SK-N-SH (cell line): Measurements from ENCODE around the gene SH2D3A. TPM values are rescaled to one million over a fixed set of nuclear protein-coding genes. Genes with fewer than 3 reads are reported as not detected.
A peak's percentile ranks its signal among the peaks of the same experiment; 100 is the strongest.

ENCODE experiments used
- CTCF ChIA-PET: fragments of 300-600, 350-600 bp; formaldehyde crosslinking; extraction: SDS; loops from one replicate; lab custom pipeline; 2021; lab: Yijun Ruan, JAX
- POLR2A ChIA-PET: fragments of 350-600 bp; sonication (Branson Sonifier 250); formaldehyde crosslinking; extraction: SDS; loops from one replicate; lab custom pipeline; 2020; ENCODE audit warnings: antibody characterized with exemption, inconsistent platforms; lab: Yijun Ruan, JAX
- DNase-seq: peaks from one replicate; pipeline ENCODE4 v3.0.0; 2012
- H2AFZ ChIP-seq: fragments of 200-600 bp; sonication (generic); 2 replicates; pipeline ENCODE4 v1.8.1; 2016; ENCODE audit warnings: antibody characterized with exemption, mild to moderate bottlenecking, low read depth
- H3F3A ChIP-seq: fragments of 200-600 bp; sonication (generic); replicated peaks from 2 replicates; pipeline ENCODE3; 2016; ENCODE audit warnings: antibody characterized with exemption, mild to moderate bottlenecking; ENCODE audit not compliant: insufficient read depth
- H3K27ac ChIP-seq, 2 experiments: fragments of 200-500 bp in 1 of 2; fragments of 200-600 bp in 1 of 2; sonication (Bioruptor generic) in 1 of 2; sonication (generic), shearing (Covaris generic) in 1 of 2; 2 replicates each; pipeline versions ENCODE4 v1.5.1 to v1.6.1; 2014 to 2016; ENCODE audit warnings: low read depth in 2 of 2, inconsistent platforms in 1 of 2, low read length in 1 of 2, mild to moderate bottlenecking in 1 of 2, mixed read lengths in 1 of 2
- H3K27me3 ChIP-seq: fragments of 200-600 bp; sonication (generic), shearing (Covaris generic); 2 replicates; pipeline ENCODE4 v1.6.1; 2016; ENCODE audit warnings: mixed run types; ENCODE audit not compliant: insufficient read depth
- H3K36me3 ChIP-seq, 2 experiments: fragments of 200-500 bp in 1 of 2; fragments of 200-600 bp in 1 of 2; sonication (Bioruptor generic) in 1 of 2; sonication (generic) in 1 of 2; replicated peaks in 1 of 2; 2 replicates each; pipeline versions ENCODE3 to v1.5.1; 2014 to 2016; ENCODE audit warnings: low read length in 1 of 2, mild to moderate bottlenecking in 1 of 2; ENCODE audit not compliant: insufficient read depth in 2 of 2, control insufficient read depth in 1 of 2
- H3K4me1 ChIP-seq, 2 experiments: fragments of 200-500 bp in 1 of 2; fragments of 200-600 bp in 1 of 2; sonication (Bioruptor generic) in 1 of 2; sonication (generic), shearing (Covaris generic) in 1 of 2; 2 replicates each; pipeline versions ENCODE4 v1.5.1 to v1.6.1; 2014 to 2016; ENCODE audit warnings: low read depth in 1 of 2, low read length in 1 of 2, mixed run types in 1 of 2; ENCODE audit not compliant: insufficient read depth in 2 of 2, control insufficient read depth in 1 of 2
- H3K4me2 ChIP-seq: fragments of 200-600 bp; sonication (generic), shearing (Covaris generic); 2 replicates; pipeline ENCODE4 v1.6.1; 2017; ENCODE audit warnings: mixed run types
- H3K4me3 ChIP-seq, 2 experiments: fragments of 200-500 bp in 1 of 2; fragments of 200-600 bp in 1 of 2; sonication (Bioruptor generic) in 1 of 2; sonication (generic), shearing (Covaris generic) in 1 of 2; 2 replicates each; pipeline versions ENCODE4 v1.5.1 to v1.8.1; 2014 to 2016; ENCODE audit warnings: low read depth in 2 of 2, inconsistent platforms in 1 of 2, low read length in 1 of 2, mild to moderate bottlenecking in 1 of 2, mixed read lengths in 1 of 2, moderate library complexity in 1 of 2
- H3K79me2 ChIP-seq: fragments of 200-600 bp; sonication (generic); 2 replicates; pipeline ENCODE4 v1.8.1; 2017; ENCODE audit warnings: mild to moderate bottlenecking; ENCODE audit not compliant: insufficient read depth
- H3K9ac ChIP-seq: fragments of 200-600 bp; sonication (generic); 2 replicates; pipeline ENCODE4 v1.6.1; 2017; ENCODE audit warnings: mixed run types
- H3K9me2 ChIP-seq: fragments of 200-600 bp; sonication (generic); 2 replicates; pipeline ENCODE4 v1.6.1; 2017; ENCODE audit warnings: mixed run types
- H3K9me3 ChIP-seq: fragments of 200-600 bp; sonication (generic); 2 replicates; pipeline ENCODE4 v1.6.1; 2017; ENCODE audit warnings: mixed run types, mild to moderate bottlenecking, moderate library complexity
- H4K20me1 ChIP-seq: fragments of 200-600 bp; sonication (generic); 2 replicates; pipeline ENCODE4 v1.6.1; 2017; ENCODE audit warnings: mild to moderate bottlenecking, mixed run types; ENCODE audit not compliant: insufficient read depth
- CHD2 ChIP-seq: fragments of 150-350 bp; IDR thresholded peaks from 2 replicates; pipeline ENCODE4 v1.6.1; 2018; ENCODE audit warnings: low read length; ENCODE audit not compliant: partially characterized antibody
- CTCF ChIP-seq: fragments of 200-600 bp; sonication (generic); IDR thresholded peaks from 2 replicates; pipeline ENCODE4 v1.6.1; 2017; ENCODE audit warnings: antibody characterized with exemption, mild to moderate bottlenecking, moderate library complexity
- EP300 ChIP-seq, 2 experiments: IDR thresholded peaks; 2 replicates each; pipeline versions ENCODE4 v1.4.0 to v1.6.1; 2012; ENCODE audit warnings: borderline replicate concordance in 1 of 2, low read depth in 1 of 2, low read length in 1 of 2
- GABPA ChIP-seq: IDR thresholded peaks from 2 replicates; pipeline ENCODE4 v1.4.0; 2012; ENCODE audit warnings: low read depth, mild to moderate bottlenecking
- GATA2 ChIP-seq: sonication (generic); formaldehyde crosslinking; IDR thresholded peaks from 2 replicates; pipeline ENCODE4 v1.5.0; 2020; ENCODE audit warnings: mild to moderate bottlenecking, missing genetic modification reagents
- MEF2A ChIP-seq: IDR thresholded peaks from 2 replicates; pipeline ENCODE4 v1.4.0; 2012; ENCODE audit warnings: low read depth, borderline replicate concordance
- SMC3 ChIP-seq: IDR thresholded peaks from 2 replicates; pipeline ENCODE4 v1.6.1; 2012; ENCODE audit warnings: low read depth, low read length, improper control_type of control experiment
- USF1 ChIP-seq: IDR thresholded peaks from 2 replicates; pipeline ENCODE4 v1.4.0; 2012; ENCODE audit warnings: low read depth, borderline replicate concordance
- WGBS: methylation state at CpG from one replicate; pipeline ENCODE4 v1.1.6; 2017; ENCODE audit warnings: low lambda C conversion rate; 5-methylcytosine and 5-hydroxymethylcytosine counted together
- polyA plus RNA-seq, 3 experiments: library from polyadenylated mRNA; depleted of rRNA; stranded (reverse); fragments of >200 nt; gene quantifications; 2 replicates each; pipeline ENCODE4 v1.2.3, GENCODE V29; 2012
- TF ChIP-seq, protein P1 (sequence below): IDR thresholded peaks from 2 replicates; pipeline ENCODE4 v1.6.1; 2012; ENCODE audit warnings: mild to moderate bottlenecking, low read depth, low read length, moderate library complexity

SH2D3A gene
- polyA plus RNA-seq, 1 of the 3 experiments (the other 2 are of a cell fraction): 0.35 TPM

GRCh38 chr19:6729573-6730152, 37.6 kb downstream of the SH2D3A start:
- ChIA-PET CTCF (interaction anchor here (1.4 kb wide), 1 partner anchor 681 kb away, joined by 4 read pairs; no protein-coding TSS in a partner anchor), POLR2A (no interaction called here)
- Histone ChIP-seq H3F3A (no peaks in the 10 kb centered on the region), H3K27ac (no peak overlapping the region), H3K4me3 (no peak overlapping the region), H4K20me1 (no peaks in the 10 kb centered on the region), H3K4me1 (no peaks in the 10 kb centered on the region), H2AFZ (no peak overlapping the region), H3K4me2 (no peak overlapping the region), H3K36me3 (peaks cover 0 to 5% of the 10 kb centered on the region in 2 experiments), H3K9me2 (no peaks in the 10 kb centered on the region), H3K27me3 (no peaks in the 10 kb centered on the region)
- peak; percentile 15 for DNase-seq
- no peak for TF ChIP-seq EP300 (IDR thresholded peaks at IDR 0.05; ENCODE audit: borderline replicate concordance in 1 of 2, low read depth in 1 of 2, low read length in 1 of 2)
- no peak for TF ChIP-seq CHD2
- TF ChIP-seq USF1: no peak
- TF ChIP-seq, all 33 proteins: peak for 0
- Histone ChIP-seq H3K9ac (no peak overlapping the region), H3K79me2 (no peaks in the 10 kb centered on the region), H3K9me3 (no peaks in the 10 kb centered on the region)
- 92% methylated on average over 23 of the region's 23 CpGs for WGBS

- no peak for DNase-seq
- Histone ChIP-seq H3K9me2 (no peaks in the 10 kb centered on the region), H3K36me3 (peaks cover 0 to 5% of the 10 kb centered on the region in 2 experiments), H3K4me3 (no peak overlapping the region), H4K20me1 (no peaks in the 10 kb centered on the region), H3F3A (no peaks in the 10 kb centered on the region), H3K4me2 (no peak overlapping the region), H3K79me2 (no peaks in the 10 kb centered on the region), H3K9ac (no peak overlapping the region), H3K27ac (no peak overlapping the region), H3K27me3 (no peaks in the 10 kb centered on the region), H2AFZ (no peak overlapping the region), H3K4me1 (no peaks in the 10 kb centered on the region), H3K9me3 (no peaks in the 10 kb centered on the region)
- WGBS: 15% methylated on average over 8 of the region's 8 CpGs
- POLR2A ChIA-PET: no interaction called here
- CTCF ChIA-PET: no interaction called here
- no peak for TF ChIP-seq GABPA
- no peak for TF ChIP-seq GATA2 (CRISPR knock-in tag)
- no peak for TF ChIP-seq SMC3
- no peak for TF ChIP-seq MEF2A
- no peak for TF ChIP-seq CTCF
- TF ChIP-seq, protein P1, sequence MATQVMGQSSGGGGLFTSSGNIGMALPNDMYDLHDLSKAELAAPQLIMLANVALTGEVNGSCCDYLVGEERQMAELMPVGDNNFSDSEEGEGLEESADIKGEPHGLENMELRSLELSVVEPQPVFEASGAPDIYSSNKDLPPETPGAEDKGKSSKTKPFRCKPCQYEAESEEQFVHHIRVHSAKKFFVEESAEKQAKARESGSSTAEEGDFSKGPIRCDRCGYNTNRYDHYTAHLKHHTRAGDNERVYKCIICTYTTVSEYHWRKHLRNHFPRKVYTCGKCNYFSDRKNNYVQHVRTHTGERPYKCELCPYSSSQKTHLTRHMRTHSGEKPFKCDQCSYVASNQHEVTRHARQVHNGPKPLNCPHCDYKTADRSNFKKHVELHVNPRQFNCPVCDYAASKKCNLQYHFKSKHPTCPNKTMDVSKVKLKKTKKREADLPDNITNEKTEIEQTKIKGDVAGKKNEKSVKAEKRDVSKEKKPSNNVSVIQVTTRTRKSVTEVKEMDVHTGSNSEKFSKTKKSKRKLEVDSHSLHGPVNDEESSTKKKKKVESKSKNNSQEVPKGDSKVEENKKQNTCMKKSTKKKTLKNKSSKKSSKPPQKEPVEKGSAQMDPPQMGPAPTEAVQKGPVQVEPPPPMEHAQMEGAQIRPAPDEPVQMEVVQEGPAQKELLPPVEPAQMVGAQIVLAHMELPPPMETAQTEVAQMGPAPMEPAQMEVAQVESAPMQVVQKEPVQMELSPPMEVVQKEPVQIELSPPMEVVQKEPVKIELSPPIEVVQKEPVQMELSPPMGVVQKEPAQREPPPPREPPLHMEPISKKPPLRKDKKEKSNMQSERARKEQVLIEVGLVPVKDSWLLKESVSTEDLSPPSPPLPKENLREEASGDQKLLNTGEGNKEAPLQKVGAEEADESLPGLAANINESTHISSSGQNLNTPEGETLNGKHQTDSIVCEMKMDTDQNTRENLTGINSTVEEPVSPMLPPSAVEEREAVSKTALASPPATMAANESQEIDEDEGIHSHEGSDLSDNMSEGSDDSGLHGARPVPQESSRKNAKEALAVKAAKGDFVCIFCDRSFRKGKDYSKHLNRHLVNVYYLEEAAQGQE: no peak
Measured at GRCh38 chr19:6728346-6728745, 38.9 kb downstream of the SH2D3A start.
